Measurements from ENCODE around the gene RNASE7.

The RNASE7 gene

DNA sequence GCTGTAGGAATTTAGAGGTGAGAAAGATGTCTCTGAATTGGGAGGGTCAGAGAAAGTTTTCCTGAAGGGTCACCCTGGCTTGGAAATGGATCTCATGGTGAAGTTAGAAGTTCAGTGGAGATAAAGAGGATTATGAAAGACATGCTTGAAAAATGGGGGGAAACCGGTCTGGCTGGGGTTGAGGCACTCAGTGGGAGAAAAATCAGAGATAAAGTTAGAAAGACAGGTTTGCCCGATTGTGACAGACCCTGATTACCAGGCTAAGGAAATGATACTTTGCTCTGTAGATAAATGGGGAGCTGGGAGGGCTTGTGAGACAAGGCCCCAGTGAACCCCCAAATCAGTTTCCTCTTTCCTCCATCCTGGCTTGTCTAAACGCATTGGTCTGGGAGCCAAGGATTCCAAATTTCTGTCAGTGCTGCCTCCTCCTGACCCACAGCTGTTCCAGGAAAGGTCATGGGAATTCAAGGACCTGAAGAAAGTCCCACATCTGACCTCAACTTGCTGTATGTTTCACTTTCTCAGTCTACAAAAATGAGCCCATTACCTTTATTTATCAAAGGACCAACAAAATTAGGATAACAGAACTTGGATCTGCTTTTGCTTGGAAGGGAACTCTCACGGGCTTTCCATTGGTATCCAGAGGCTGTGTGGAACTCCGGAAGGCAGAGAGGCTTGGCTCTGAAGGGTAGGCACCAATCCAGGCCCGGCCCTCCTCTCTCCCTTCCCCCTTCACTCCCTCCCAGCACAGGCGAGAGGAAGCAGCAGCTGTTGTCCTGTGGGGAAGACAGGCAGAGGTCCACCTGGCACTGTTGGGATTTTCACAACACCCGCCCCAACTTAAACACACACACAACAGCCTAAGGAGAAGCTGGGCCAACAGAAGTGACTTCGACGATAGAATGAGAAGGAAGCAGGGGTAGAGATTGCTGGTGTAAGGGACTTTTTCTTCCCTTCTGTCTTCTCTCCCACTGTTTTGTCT is 3.4 kb upstream of the RNASE7 start (continued):
- TF ChIP-seq, protein P1, sequence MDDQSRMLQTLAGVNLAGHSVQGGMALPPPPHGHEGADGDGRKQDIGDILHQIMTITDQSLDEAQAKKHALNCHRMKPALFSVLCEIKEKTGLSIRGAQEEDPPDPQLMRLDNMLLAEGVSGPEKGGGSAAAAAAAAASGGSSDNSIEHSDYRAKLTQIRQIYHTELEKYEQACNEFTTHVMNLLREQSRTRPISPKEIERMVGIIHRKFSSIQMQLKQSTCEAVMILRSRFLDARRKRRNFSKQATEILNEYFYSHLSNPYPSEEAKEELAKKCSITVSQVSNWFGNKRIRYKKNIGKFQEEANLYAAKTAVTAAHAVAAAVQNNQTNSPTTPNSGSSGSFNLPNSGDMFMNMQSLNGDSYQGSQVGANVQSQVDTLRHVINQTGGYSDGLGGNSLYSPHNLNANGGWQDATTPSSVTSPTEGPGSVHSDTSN (CRISPR knock-in tag; IDR thresholded peaks at IDR 0.05): no peak
- no peak for TF ChIP-seq ZNF146 (tag by site-specific recombination; IDR thresholded peaks at IDR 0.05)
- TF ChIP-seq, protein P2, sequence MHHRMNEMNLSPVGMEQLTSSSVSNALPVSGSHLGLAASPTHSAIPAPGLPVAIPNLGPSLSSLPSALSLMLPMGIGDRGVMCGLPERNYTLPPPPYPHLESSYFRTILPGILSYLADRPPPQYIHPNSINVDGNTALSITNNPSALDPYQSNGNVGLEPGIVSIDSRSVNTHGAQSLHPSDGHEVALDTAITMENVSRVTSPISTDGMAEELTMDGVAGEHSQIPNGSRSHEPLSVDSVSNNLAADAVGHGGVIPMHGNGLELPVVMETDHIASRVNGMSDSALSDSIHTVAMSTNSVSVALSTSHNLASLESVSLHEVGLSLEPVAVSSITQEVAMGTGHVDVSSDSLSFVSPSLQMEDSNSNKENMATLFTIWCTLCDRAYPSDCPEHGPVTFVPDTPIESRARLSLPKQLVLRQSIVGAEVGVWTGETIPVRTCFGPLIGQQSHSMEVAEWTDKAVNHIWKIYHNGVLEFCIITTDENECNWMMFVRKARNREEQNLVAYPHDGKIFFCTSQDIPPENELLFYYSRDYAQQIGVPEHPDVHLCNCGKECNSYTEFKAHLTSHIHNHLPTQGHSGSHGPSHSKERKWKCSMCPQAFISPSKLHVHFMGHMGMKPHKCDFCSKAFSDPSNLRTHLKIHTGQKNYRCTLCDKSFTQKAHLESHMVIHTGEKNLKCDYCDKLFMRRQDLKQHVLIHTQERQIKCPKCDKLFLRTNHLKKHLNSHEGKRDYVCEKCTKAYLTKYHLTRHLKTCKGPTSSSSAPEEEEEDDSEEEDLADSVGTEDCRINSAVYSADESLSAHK (tag by site-specific recombination; IDR thresholded peaks at IDR 0.05): no peak
- TF ChIP-seq ZNF140 (tag by site-specific recombination; IDR thresholded peaks at IDR 0.05): no peak
- no peak for TF ChIP-seq ZNF521 (tag by site-specific recombination; IDR thresholded peaks at IDR 0.05)

DNA sequence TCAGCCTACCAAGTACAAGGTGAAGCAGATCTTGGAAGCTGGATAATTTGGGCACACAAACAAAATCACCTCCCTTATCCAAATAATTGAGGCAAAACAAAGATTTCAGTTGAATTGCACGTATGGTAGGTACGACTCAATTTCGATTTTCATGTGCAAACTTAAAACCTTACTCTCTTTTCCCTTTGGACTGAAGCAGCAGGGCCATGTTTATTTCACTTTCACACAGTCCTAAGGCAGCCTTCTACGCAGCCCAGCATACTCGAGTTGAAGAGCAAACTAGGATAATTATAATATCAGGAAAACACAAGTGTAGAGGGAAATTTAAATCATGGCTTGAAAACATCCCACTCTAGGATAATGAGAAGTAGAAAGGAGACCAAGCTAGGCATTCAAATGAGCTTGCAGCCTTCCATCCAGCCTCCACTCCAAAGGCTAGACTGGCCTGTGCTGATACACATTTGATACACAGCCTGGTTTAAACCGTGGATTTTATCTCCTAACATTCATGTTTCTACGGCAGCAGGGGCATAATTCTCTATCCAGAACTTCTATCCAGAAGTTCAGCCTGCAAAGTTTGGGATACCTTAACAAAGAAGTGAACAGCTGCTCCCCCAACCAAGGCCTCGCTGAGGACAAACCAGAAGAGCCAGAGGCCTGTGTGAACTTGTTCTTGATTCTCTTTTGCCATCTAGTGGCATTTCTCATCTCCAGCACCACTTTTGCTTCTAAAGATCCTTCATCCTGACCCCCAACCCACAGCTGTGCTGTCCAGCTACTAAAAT is 2.4 kb upstream of the RNASE7 start:
- Histone ChIP-seq H3K9me3 (ENCODE audit: control insufficient read depth, insufficient read depth, low read depth, low read length) (no peaks in the 10 kb centered on the region), H3K36me3 (ENCODE audit: control insufficient read depth in 2 of 2, insufficient read depth in 1 of 2, low read length in 2 of 2) (no peaks in the 10 kb centered on the region), H3K4me1 (ENCODE audit: control insufficient read depth, insufficient read depth, low read length) (no peaks in the 10 kb centered on the region), H3K4me3 (ENCODE audit: low read depth, low read length) (no peak overlapping the region), H3K27ac (ENCODE audit: extremely low read depth, low read depth, low read length) (no peak overlapping the region)
- ChIA-PET CTCF (interaction anchor here (0.6 to 7.0 kb wide), 33 partner anchors 8 to 360 kb away, joined by 3 to 206 read pairs (median 5); partner anchors contain the start of genes RNASE8 and SLC39A2), POLR2A (interaction anchor here (1.0 to 2.8 kb wide), 3 partner anchors 11 to 32 kb away, joined by 3 to 15 read pairs (median 5); no protein-coding TSS in a partner anchor)
- TF ChIP-seq ZNF214 (tag by site-specific recombination; IDR thresholded peaks at IDR 0.05; ENCODE audit: borderline replicate concordance) (no peak), EGR2 (tag by site-specific recombination; IDR thresholded peaks at IDR 0.05; ENCODE audit: low read depth) (no peak), ZNF621 (tag by site-specific recombination; IDR thresholded peaks at IDR 0.05) (no peak), ZNF341 (tag by site-specific recombination; IDR thresholded peaks at IDR 0.05; ENCODE audit: low read depth) (0 out of 2 replicates have a peak, but pooled peaks have one; percentile 17), ZNF830 (tag by site-specific recombination; IDR thresholded peaks at IDR 0.05; ENCODE audit: low read depth) (no peak), ZNF654 (tag by site-specific recombination; IDR thresholded peaks at IDR 0.05; ENCODE audit: low read depth) (peak; percentile 77), TRIM28 (IDR thresholded peaks at IDR 0.05; ENCODE audit: borderline replicate concordance, low read length) (no peak), SP2 (tag by site-specific recombination; IDR thresholded peaks at IDR 0.05) (no peak), ZNF768 (tag by site-specific recombination; IDR thresholded peaks at IDR 0.05) (no peak), OSR2 (tag by site-specific recombination; IDR thresholded peaks at IDR 0.05) (no peak), KLF16 (tag by site-specific recombination; IDR thresholded peaks at IDR 0.05) (no peak), ZNF558 (tag by site-specific recombination; IDR thresholded peaks at IDR 0.05) (no peak)
- TF ChIP-seq, protein P3, sequence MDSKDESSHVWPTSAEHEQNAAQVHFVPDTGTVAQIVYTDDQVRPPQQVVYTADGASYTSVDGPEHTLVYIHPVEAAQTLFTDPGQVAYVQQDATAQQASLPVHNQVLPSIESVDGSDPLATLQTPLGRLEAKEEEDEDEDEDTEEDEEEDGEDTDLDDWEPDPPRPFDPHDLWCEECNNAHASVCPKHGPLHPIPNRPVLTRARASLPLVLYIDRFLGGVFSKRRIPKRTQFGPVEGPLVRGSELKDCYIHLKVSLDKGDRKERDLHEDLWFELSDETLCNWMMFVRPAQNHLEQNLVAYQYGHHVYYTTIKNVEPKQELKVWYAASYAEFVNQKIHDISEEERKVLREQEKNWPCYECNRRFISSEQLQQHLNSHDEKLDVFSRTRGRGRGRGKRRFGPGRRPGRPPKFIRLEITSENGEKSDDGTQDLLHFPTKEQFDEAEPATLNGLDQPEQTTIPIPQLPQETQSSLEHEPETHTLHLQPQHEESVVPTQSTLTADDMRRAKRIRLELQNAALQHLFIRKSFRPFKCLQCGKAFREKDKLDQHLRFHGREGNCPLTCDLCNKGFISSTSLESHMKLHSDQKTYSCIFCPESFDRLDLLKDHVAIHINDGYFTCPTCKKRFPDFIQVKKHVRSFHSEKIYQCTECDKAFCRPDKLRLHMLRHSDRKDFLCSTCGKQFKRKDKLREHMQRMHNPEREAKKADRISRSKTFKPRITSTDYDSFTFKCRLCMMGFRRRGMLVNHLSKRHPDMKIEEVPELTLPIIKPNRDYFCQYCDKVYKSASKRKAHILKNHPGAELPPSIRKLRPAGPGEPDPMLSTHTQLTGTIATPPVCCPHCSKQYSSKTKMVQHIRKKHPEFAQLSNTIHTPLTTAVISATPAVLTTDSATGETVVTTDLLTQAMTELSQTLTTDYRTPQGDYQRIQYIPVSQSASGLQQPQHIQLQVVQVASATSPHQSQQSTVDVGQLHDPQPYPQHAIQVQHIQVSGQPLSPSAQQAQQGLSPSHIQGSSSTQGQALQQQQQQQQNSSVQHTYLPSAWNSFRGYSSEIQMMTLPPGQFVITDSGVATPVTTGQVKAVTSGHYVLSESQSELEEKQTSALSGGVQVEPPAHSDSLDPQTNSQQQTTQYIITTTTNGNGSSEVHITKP (tag by site-specific recombination; IDR thresholded peaks at IDR 0.05): no peak
- TF ChIP-seq, protein P4, sequence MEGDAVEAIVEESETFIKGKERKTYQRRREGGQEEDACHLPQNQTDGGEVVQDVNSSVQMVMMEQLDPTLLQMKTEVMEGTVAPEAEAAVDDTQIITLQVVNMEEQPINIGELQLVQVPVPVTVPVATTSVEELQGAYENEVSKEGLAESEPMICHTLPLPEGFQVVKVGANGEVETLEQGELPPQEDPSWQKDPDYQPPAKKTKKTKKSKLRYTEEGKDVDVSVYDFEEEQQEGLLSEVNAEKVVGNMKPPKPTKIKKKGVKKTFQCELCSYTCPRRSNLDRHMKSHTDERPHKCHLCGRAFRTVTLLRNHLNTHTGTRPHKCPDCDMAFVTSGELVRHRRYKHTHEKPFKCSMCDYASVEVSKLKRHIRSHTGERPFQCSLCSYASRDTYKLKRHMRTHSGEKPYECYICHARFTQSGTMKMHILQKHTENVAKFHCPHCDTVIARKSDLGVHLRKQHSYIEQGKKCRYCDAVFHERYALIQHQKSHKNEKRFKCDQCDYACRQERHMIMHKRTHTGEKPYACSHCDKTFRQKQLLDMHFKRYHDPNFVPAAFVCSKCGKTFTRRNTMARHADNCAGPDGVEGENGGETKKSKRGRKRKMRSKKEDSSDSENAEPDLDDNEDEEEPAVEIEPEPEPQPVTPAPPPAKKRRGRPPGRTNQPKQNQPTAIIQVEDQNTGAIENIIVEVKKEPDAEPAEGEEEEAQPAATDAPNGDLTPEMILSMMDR (tag by site-specific recombination; IDR thresholded peaks at IDR 0.05): peak; percentile 67
- TF ChIP-seq, protein P5, sequence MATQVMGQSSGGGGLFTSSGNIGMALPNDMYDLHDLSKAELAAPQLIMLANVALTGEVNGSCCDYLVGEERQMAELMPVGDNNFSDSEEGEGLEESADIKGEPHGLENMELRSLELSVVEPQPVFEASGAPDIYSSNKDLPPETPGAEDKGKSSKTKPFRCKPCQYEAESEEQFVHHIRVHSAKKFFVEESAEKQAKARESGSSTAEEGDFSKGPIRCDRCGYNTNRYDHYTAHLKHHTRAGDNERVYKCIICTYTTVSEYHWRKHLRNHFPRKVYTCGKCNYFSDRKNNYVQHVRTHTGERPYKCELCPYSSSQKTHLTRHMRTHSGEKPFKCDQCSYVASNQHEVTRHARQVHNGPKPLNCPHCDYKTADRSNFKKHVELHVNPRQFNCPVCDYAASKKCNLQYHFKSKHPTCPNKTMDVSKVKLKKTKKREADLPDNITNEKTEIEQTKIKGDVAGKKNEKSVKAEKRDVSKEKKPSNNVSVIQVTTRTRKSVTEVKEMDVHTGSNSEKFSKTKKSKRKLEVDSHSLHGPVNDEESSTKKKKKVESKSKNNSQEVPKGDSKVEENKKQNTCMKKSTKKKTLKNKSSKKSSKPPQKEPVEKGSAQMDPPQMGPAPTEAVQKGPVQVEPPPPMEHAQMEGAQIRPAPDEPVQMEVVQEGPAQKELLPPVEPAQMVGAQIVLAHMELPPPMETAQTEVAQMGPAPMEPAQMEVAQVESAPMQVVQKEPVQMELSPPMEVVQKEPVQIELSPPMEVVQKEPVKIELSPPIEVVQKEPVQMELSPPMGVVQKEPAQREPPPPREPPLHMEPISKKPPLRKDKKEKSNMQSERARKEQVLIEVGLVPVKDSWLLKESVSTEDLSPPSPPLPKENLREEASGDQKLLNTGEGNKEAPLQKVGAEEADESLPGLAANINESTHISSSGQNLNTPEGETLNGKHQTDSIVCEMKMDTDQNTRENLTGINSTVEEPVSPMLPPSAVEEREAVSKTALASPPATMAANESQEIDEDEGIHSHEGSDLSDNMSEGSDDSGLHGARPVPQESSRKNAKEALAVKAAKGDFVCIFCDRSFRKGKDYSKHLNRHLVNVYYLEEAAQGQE (tag by site-specific recombination; IDR thresholded peaks at IDR 0.05): peak; percentile 64; the same call in 1 of the 2 replicates

Data from HEK293 (cell line).